ENCODE measurements around the gene CRELD2. TPM values are rescaled to one million over a fixed set of nuclear protein-coding genes. Genes with fewer than 3 reads are reported as not detected.

CRELD2 gene
- polyA plus RNA-seq, 2 of the 4 experiments (the other 2 are of a cell fraction): 15.1 to 18.7 TPM

DNA sequence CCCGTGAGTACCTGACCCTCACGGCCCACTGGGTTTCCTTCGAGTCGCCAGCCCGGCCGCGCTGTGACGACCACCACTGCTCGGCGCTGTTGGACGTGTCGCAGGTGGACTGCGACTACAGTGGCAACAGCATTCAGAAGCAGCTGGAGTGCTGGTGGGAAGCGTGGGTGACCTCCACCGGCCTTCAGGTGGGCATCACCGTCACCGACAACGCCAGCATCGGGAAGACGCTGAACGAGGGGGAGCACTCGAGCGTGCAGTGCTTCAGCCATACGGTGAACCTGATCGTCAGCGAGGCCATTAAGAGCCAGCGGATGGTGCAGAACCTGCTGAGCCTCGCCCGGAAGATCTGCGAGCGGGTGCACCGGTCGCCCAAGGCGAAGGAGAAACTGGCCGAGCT is 32.6 kb upstream of the CRELD2 start:
- Histone ChIP-seq H3K27ac (no peak overlapping the region), H3K4me2 (no peak overlapping the region), H3K4me1 (no peaks in the 10 kb centered on the region), H3K9me3 (no peaks in the 10 kb centered on the region; the same call in 2 of the 3 replicates), H3K4me3 (no peak overlapping the region)
- ATAC-seq (no peak), FAIRE-seq (no peak), DNase-seq (ENCODE audit: low read depth in 1 of 2, low spot score in 1 of 2) (no peak)
- TF ChIP-seq RFX5 (IDR thresholded peaks at IDR 0.05): no peak
- TF ChIP-seq HOXB5 (CRISPR knock-in tag; IDR thresholded peaks at IDR 0.05): no peak
- TF ChIP-seq, protein P1, sequence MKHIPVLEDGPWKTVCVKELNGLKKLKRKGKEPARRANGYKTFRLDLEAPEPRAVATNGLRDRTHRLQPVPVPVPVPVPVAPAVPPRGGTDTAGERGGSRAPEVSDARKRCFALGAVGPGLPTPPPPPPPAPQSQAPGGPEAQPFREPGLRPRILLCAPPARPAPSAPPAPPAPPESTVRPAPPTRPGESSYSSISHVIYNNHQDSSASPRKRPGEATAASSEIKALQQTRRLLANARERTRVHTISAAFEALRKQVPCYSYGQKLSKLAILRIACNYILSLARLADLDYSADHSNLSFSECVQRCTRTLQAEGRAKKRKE (CRISPR knock-in tag; IDR thresholded peaks at IDR 0.05; ENCODE audit: low read depth): no peak
- TF ChIP-seq, protein P2, sequence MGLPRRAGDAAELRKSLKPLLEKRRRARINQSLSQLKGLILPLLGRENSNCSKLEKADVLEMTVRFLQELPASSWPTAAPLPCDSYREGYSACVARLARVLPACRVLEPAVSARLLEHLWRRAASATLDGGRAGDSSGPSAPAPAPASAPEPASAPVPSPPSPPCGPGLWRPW (IDR thresholded peaks at IDR 0.05): no peak
- TF ChIP-seq NPAS2 (CRISPR knock-in tag; IDR thresholded peaks at IDR 0.05; ENCODE audit: borderline replicate concordance): no peak
- no peak for TF ChIP-seq CHD2 (IDR thresholded peaks at IDR 0.05; ENCODE audit: low read length, partially characterized antibody)
- TF ChIP-seq RARB (CRISPR knock-in tag; IDR thresholded peaks at IDR 0.05): no peak
- TF ChIP-seq, protein P3, sequence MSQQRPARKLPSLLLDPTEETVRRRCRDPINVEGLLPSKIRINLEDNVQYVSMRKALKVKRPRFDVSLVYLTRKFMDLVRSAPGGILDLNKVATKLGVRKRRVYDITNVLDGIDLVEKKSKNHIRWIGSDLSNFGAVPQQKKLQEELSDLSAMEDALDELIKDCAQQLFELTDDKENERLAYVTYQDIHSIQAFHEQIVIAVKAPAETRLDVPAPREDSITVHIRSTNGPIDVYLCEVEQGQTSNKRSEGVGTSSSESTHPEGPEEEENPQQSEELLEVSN (IDR thresholded peaks at IDR 0.05; ENCODE audit: borderline replicate concordance, low read depth): no peak
- TF ChIP-seq ESRRA (IDR thresholded peaks at IDR 0.05; ENCODE audit: borderline replicate concordance, low read length): no peak
- no peak for TF ChIP-seq HEYL (CRISPR knock-in tag; IDR thresholded peaks at IDR 0.05)
- TF ChIP-seq PHF8 (IDR thresholded peaks at IDR 0.05; ENCODE audit: borderline replicate concordance, low read depth): no peak
- no peak for TF ChIP-seq EHMT2 (IDR thresholded peaks at IDR 0.05; ENCODE audit: low read depth)
- no peak for TF ChIP-seq ZC3H11A (IDR thresholded peaks at IDR 0.05)
- TF ChIP-seq, protein P4, sequence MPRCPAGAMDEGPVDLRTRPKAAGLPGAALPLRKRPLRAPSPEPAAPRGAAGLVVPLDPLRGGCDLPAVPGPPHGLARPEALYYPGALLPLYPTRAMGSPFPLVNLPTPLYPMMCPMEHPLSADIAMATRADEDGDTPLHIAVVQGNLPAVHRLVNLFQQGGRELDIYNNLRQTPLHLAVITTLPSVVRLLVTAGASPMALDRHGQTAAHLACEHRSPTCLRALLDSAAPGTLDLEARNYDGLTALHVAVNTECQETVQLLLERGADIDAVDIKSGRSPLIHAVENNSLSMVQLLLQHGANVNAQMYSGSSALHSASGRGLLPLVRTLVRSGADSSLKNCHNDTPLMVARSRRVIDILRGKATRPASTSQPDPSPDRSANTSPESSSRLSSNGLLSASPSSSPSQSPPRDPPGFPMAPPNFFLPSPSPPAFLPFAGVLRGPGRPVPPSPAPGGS (IDR thresholded peaks at IDR 0.05): no peak
- TF ChIP-seq ZSCAN20 (CRISPR knock-in tag; IDR thresholded peaks at IDR 0.05): no peak
- POLR2A ChIA-PET: no interaction called here
- CTCF ChIA-PET: no interaction called here
- WGBS (ENCODE audit: missing lambda C conversion rate): 94% methylated on average over 19 of the region's 35 CpGs

DNA sequence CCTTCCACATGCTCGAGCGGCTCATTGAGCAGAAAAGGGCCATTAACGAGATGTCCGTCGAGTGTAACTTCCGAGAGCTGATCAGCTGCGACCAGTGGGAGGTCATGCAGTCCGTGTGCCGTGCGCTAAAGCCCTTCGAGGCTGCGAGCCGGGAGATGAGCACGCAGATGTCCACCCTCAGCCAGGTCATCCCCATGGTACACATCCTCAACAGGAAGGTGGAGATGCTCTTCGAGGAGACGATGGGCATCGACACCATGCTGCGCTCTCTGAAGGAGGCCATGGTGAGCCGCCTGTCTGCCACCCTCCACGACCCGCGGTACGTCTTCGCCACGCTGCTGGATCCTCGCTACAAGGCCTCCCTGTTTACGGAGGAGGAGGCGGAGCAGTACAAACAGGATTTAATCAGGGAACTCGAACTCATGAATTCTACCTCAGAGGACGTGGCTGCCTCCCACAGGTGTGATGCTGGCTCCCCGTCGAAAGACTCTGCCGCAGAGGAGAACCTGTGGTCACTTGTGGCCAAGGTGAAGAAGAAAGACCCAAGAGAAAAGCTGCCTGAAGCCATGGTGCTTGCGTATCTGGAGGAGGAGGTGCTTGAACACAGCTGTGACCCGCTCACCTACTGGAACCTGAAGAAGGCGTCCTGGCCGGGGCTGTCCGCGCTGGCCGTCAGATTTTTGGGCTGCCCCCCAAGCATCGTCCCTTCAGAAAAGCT is 31.9 kb upstream of the CRELD2 start:
- no peak for FAIRE-seq
- CTCF ChIA-PET: interaction anchor here (1.3 kb wide), 1 partner anchor 14 kb away, joined by 3 read pairs; no protein-coding TSS in a partner anchor
- H3K27ac ChIP-seq: no peak overlapping the region

More for the DNA sequence above, 31.9 kb upstream of the CRELD2 start:
- Histone ChIP-seq H3K4me1 (no peaks in the 10 kb centered on the region), H3K9me3 (no peaks in the 10 kb centered on the region; the same call in 2 of the 3 replicates), H3K4me2 (no peak overlapping the region), H3K4me3 (no peak overlapping the region)
- WGBS (ENCODE audit: missing lambda C conversion rate): 92% methylated on average over 26 of the region's 41 CpGs
- no peak for ATAC-seq
- POLR2A ChIA-PET: no interaction called here
- TF ChIP-seq, protein P5, sequence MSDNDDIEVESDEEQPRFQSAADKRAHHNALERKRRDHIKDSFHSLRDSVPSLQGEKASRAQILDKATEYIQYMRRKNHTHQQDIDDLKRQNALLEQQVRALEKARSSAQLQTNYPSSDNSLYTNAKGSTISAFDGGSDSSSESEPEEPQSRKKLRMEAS (IDR thresholded peaks at IDR 0.05): no peak
- TF ChIP-seq BHLHE40 (IDR thresholded peaks at IDR 0.05; ENCODE audit: low read depth, low read length): no peak
- TF ChIP-seq, protein P2 (IDR thresholded peaks at IDR 0.05): no peak
- TF ChIP-seq MYC (IDR thresholded peaks at IDR 0.05; ENCODE audit: borderline replicate concordance, low read length): no peak
- no peak for TF ChIP-seq CBX8 (IDR thresholded peaks at IDR 0.05)
- TF ChIP-seq EHF (CRISPR knock-in tag; IDR thresholded peaks at IDR 0.05): no peak
- no peak for TF ChIP-seq MAZ (IDR thresholded peaks at IDR 0.05; ENCODE audit: borderline replicate concordance, low read depth, low read length)
- no peak for TF ChIP-seq JUNB (IDR thresholded peaks at IDR 0.05)
- TF ChIP-seq, protein P4 (IDR thresholded peaks at IDR 0.05): no peak
- no peak for TF ChIP-seq NFE2L2 (conservative IDR thresholded peaks at IDR 0.05; ENCODE audit: low read length)
- TF ChIP-seq, protein P3 (IDR thresholded peaks at IDR 0.05; ENCODE audit: borderline replicate concordance, low read depth): no peak
- no peak for TF ChIP-seq MAFK (IDR thresholded peaks at IDR 0.05; ENCODE audit: partially characterized antibody)
- no peak for TF ChIP-seq POLR2AphosphoS2 (conservative IDR thresholded peaks at IDR 0.05; ENCODE audit: low read length)
- TF ChIP-seq ZFP36 (IDR thresholded peaks at IDR 0.05; ENCODE audit: borderline replicate concordance, partially characterized antibody): no peak
- no peak for TF ChIP-seq CHD2 (IDR thresholded peaks at IDR 0.05; ENCODE audit: low read length, partially characterized antibody)
- no peak for TF ChIP-seq CBX2 (IDR thresholded peaks at IDR 0.05; ENCODE audit: borderline replicate concordance, low read depth)
- TF ChIP-seq KDM5A (IDR thresholded peaks at IDR 0.05): no peak
- TF ChIP-seq, protein P1 (CRISPR knock-in tag; IDR thresholded peaks at IDR 0.05; ENCODE audit: low read depth): no peak
- no peak for TF ChIP-seq RAD21 (conservative IDR thresholded peaks at IDR 0.05 in 1 of 2, IDR thresholded peaks at IDR 0.05 in 1 of 2)
- no peak for DNase-seq (ENCODE audit: low read depth in 1 of 2, low spot score in 1 of 2)

All from A549 (cell line).